Activated T-helper 1 cell treated with anti-CD3 and anti-CD28 coated beads, Interleukin-12 subunit alpha, Interleukin-12 subunit beta, Interleukin-2, Interleukin-4 antibody, amounts not matched to agents 30 ng/mL and 10 ng/mL and 1 ng/mL, durations not matched to agents 14 hours and 24 hours and 36 hours (primary cell): ENCODE results near the gene TBC1D23. TPM values are rescaled to one million over a fixed set of nuclear protein-coding genes. Genes with fewer than 3 reads are reported as not detected.
A peak's percentile ranks its signal among the peaks of the same experiment; 100 is the strongest.
"Not testable (repeated sequence)": the region's sequence is repeated elsewhere in the genome, so short reads cannot be mapped to it uniquely, and the experiment has no call there.

Experiments used
- DNase-seq: peaks from one replicate; pipeline ENCODE4 v3.0.0; 2021; ENCODE audit warnings: low spot score
- H3K27ac Mint-ChIP-seq: one replicate; pipeline ENCODE4 v1.8.0; 2021; ENCODE audit warnings: mild to moderate bottlenecking, mixed read lengths
- H3K27me3 Mint-ChIP-seq: one replicate; pipeline ENCODE4 v1.8.0; 2022; ENCODE audit warnings: mild to moderate bottlenecking, moderate library complexity, mixed read lengths; ENCODE audit not compliant: insufficient read depth
- H3K36me3 Mint-ChIP-seq: one replicate; pipeline ENCODE4 v1.8.0; 2021; ENCODE audit warnings: low read depth, mixed read lengths
- H3K4me1 Mint-ChIP-seq: one replicate; pipeline ENCODE4 v1.8.0; 2021; ENCODE audit warnings: low read depth, mixed read lengths
- H3K4me3 Mint-ChIP-seq: one replicate; pipeline ENCODE4 v1.8.0; 2021; ENCODE audit warnings: mild to moderate bottlenecking, moderate library complexity, mixed read lengths
- H3K9me3 Mint-ChIP-seq: one replicate; pipeline ENCODE4 v1.8.0; 2021; ENCODE audit warnings: mixed read lengths
- intact Hi-C: fragments of 100-400 bp; cut with micrococcal nuclease; formaldehyde crosslinking; loops from one replicate; pipeline ENCODE4 v1.15.1; 2024
- total RNA-seq: library from RNA; stranded (reverse); gene quantifications from 2 replicates; pipeline ENCODE4 v1.2.3, GENCODE V29; 2022

The TBC1D23 gene
- total RNA-seq, 1 donor from 2014 or later = 19.0 TPM

DNA sequence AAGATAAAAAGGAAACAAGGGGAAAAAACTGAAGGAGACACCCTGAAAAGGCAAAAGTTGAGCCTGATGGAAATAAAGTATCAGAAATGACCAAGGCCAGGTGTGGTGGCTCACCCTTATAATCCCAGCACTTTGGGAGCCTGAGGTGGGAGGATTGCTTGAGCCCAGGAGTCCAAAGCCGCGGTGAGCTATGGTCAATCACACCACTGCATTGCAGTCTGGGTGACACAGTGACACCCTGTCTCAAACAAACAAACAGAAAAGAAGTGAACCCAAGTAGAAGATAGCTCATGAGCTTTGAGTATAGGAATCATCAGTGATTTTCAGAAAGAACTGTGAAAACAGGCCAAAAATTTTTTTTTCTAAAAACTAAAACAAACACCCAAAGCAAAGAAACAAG lies 26.4 kb upstream of the TBC1D23 start:
- no peak overlapping the region for H3K27ac Mint-ChIP-seq
- H3K4me1 Mint-ChIP-seq = no peaks in the 10 kb centered on the region
- H3K9me3 Mint-ChIP-seq = peaks cover 7% of the 10 kb centered on the region
- peaks cover 15% of the 10 kb centered on the region for H3K27me3 Mint-ChIP-seq
- DNase-seq = no peak
- no peak overlapping the region for H3K4me3 Mint-ChIP-seq
- peaks cover 3% of the 10 kb centered on the region for H3K36me3 Mint-ChIP-seq
- intact Hi-C loops = no loop called here

DNA sequence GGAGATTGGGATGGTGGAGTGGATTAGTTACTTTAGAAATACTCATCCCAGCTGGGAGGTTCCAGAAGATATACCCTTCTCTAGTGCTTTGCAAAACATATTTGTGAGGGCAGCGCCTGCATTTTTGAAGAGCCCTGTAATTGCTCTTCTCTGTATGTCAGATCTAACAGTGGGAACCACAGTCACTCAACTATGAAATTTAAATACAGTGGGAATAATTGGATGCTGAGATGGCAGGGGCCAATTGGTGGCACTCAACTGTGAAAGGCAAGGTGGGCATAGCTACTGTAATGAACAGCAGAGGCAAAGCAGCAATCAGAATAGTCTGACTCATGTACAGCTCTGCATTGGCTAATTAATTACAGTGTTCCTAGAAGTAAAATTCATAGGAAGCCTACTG lies 22.2 kb upstream of the TBC1D23 start:
- H3K9me3 Mint-ChIP-seq = peaks cover 11% of the 10 kb centered on the region
- no peaks in the 10 kb centered on the region for H3K4me1 Mint-ChIP-seq
- DNase-seq = no peak
- peaks cover 3% of the 10 kb centered on the region for H3K36me3 Mint-ChIP-seq
- no peak overlapping the region for H3K4me3 Mint-ChIP-seq
- intact Hi-C loops = no loop called here
- H3K27me3 Mint-ChIP-seq = peaks cover 13% of the 10 kb centered on the region
- H3K27ac Mint-ChIP-seq = no peak overlapping the region

DNA sequence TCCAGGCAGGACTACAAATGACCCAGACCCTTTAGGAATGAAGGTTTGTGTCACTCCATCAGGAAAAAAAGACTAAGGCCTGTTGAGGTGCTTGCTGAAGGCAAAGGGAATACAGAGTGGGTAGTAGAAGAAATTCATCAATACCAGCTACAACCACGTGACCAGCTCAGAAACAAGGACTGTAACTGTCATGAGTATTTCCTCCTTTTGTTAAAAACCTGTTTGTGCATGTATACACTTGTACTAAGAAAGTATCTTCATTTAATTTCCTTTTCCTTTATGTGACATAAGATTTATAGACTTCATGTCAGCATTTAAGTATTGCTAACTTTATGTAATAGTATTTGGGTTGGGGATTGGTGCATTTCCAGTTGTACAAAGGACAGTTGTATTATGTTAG lies 18.3 kb upstream of the TBC1D23 start:
- DNase-seq, H3K36me3 Mint-ChIP-seq, H3K4me3 Mint-ChIP-seq, intact Hi-C loops, H3K4me1 Mint-ChIP-seq, H3K27ac Mint-ChIP-seq, H3K27me3 Mint-ChIP-seq: not testable (repeated sequence)
- H3K9me3 Mint-ChIP-seq = peaks cover 11% of the 10 kb centered on the region

DNA sequence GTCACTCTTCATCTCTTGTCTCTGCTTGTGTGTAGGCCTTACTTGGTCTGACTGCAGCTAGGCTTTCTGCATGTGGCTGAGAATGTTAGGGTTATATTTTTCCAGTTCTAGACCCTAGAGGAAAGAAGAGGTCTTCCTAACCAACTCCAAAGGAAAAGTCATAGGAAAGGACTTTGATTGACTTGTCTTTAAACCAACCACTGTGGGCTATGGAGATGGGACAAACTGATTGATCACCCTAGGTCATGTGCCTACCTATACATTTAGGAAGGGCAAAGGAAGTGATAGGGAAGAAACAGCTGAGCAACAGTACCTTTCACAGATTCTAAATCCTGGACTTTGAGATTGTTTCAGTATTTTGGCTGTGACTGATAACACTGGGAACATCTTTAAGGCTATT lies 16.5 kb upstream of the TBC1D23 start:
- intact Hi-C loops = no loop called here
- Mint-ChIP-seq H3K27me3 (peaks cover 2% of the 10 kb centered on the region), H3K4me1 (peaks cover 4% of the 10 kb centered on the region), H3K36me3 (no peaks in the 10 kb centered on the region), H3K4me3 (no peak overlapping the region), H3K27ac (no peak overlapping the region), H3K9me3 (peaks cover 4% of the 10 kb centered on the region)
- no peak for DNase-seq

DNA sequence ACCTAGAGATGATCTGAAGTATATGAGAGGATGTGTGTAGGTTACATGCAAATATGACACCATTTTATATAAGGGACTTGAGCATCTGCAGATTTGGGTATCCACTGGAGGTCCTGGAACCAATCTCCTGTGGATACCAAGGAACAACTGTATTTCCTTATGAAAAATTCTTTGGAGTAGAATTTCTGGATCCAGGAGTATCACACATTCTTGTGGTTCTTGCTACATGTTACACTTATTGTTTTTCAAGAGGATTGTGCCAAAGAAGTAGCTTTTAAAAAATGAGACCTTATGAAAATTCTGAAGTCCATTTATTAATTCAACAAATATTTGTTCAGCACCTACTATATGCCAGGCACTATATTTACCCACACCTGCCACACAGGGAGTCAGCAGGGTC lies 15.7 kb upstream of the TBC1D23 start:
- intact Hi-C loops = no loop called here
- H3K27ac Mint-ChIP-seq = no peak overlapping the region
- H3K36me3 Mint-ChIP-seq = peaks cover 2% of the 10 kb centered on the region
- DNase-seq = no peak
- peaks cover 2% of the 10 kb centered on the region for H3K27me3 Mint-ChIP-seq
- H3K9me3 Mint-ChIP-seq = peaks cover 7% of the 10 kb centered on the region
- H3K4me1 Mint-ChIP-seq = peaks cover 4% of the 10 kb centered on the region
- no peak overlapping the region for H3K4me3 Mint-ChIP-seq

DNA sequence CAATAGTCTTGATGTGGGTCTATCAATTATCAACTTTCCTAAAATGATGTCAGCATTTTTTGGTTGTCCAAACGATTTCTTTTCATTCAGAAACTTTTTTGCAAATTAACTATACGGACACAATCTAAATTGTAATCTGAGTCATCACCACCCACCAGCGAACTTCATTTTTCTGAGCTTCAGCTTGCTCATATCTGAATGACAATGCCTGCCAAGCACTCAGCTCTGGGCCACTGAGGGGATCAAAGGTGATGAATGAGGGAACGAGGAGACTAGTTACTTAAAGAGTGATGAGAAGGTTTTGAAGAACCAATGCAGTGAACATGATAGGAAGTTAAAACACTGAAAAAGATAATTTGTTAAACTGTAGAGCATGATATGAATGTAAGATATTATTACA lies 14.9 kb upstream of the TBC1D23 start:
- Mint-ChIP-seq H3K36me3 (peaks cover 4% of the 10 kb centered on the region), H3K4me1 (peaks cover 4% of the 10 kb centered on the region), H3K9me3 (peaks cover 8% of the 10 kb centered on the region), H3K27ac (no peak overlapping the region), H3K27me3 (peaks cover 2% of the 10 kb centered on the region), H3K4me3 (no peak overlapping the region)
- intact Hi-C loops = no loop called here
- DNase-seq = no peak

DNA sequence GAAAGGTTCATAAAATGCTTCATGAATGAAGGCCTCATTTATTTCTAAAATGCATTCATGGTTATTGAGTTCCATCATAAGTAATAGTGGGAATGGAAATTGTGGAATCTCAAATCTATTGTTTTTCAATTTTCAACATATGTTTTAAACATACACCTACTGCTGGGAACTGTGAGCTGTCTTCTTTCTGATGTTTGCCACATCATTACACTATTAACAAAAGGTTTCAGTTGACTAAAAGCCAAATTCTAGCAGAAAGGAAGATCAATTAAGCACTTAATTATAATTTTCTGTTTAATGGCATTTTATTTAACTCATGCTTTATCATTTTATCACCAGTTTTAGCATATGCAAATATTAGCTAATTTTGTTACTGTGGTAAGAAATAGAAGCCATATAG lies 13.8 kb upstream of the TBC1D23 start:
- DNase-seq = no peak
- H3K27ac Mint-ChIP-seq = no peak overlapping the region
- H3K4me1 Mint-ChIP-seq = peaks cover 4% of the 10 kb centered on the region
- peaks cover 11% of the 10 kb centered on the region for H3K36me3 Mint-ChIP-seq
- no peak overlapping the region for H3K4me3 Mint-ChIP-seq
- intact Hi-C loops = no loop called here
- peaks cover 2% of the 10 kb centered on the region for H3K27me3 Mint-ChIP-seq
- H3K9me3 Mint-ChIP-seq = peaks cover 11% of the 10 kb centered on the region

DNA sequence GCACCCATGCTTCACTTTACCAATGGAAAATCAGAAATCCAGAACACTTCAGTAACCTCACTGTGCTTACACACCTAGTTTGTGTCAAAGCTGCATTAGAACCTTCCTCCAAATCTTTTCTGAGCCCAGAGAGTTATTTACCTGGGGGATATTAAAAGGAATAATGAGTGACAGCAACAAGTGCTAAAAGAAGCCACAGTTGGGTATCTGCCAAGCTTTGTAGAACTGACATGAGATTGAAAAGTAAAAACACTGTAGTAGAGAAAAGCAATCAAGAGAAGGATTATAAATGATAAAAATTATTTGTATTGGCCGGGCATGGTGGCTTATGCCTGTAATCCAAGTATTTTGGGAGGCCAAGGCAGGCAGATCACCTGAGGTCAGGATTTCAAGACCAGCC lies 8.8 kb upstream of the TBC1D23 start:
- H3K4me1 Mint-ChIP-seq = peaks cover 6% of the 10 kb centered on the region
- no peak overlapping the region for H3K27ac Mint-ChIP-seq
- no peak for DNase-seq
- H3K36me3 Mint-ChIP-seq = peaks cover 11% of the 10 kb centered on the region
- intact Hi-C loops = no loop called here
- no peak overlapping the region for H3K4me3 Mint-ChIP-seq
- no peaks in the 10 kb centered on the region for H3K27me3 Mint-ChIP-seq
- H3K9me3 Mint-ChIP-seq = peaks cover 11% of the 10 kb centered on the region

DNA sequence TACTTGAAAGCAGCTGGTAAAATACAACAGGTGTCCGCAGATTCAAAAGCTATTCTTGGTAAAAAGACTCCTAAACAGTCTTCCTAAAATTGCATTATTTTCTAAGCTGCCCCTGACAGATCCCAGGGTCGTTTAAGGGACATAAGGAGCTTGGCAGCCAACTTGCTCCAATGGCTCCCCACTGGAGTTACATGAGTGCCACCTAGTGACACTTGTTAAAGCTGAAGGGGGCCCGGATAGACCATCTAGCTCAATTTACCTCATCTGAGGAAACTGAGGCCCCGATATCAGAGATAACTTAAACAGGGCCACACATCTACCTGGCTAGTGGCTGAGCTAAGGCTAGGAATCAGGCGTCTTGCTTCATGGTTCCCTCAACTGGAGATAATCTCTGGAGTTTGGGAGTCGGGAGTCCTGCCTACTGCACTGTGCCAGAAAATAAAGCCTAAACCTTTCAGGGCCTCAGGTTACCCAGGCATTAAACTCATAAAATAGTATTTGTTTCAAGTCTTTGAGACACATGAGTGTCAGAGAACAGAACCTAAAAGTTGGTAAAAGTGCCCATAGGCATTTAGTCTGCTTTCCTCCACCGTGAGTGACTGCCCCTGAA lies 6.5 kb upstream of the TBC1D23 start:
- peaks cover 11% of the 10 kb centered on the region for H3K36me3 Mint-ChIP-seq
- no peak overlapping the region for H3K27ac Mint-ChIP-seq
- peaks cover 11% of the 10 kb centered on the region for H3K9me3 Mint-ChIP-seq
- no peak overlapping the region for H3K4me3 Mint-ChIP-seq
- intact Hi-C loops = loop anchor here (1.0 kb wide), 3 partner anchors 186 to 422 kb away; no protein-coding TSS in a partner anchor
- peak; percentile 31 for DNase-seq
- no peaks in the 10 kb centered on the region for H3K27me3 Mint-ChIP-seq
- H3K4me1 Mint-ChIP-seq = peaks cover 5% of the 10 kb centered on the region

DNA sequence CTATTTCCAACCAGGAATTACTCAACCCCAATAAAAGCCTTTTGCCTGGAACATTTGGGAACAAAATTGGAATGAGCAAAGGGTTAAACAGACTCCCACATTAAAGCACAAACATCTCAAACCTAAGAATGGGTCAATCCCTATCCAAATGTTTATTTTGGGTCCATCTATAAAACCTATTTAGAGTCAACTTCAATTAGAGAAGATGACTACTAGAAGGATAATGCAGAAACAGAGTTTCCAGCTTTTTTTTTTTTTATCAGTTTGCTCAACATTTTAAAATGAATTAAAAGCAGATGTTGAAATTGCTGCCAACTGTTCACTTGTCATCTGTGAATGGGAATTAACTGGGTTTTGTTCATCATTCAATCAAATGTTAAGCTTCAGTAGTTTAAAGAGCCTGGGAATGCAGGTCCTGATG lies 4.1 kb upstream of the TBC1D23 start:
- no peak overlapping the region for H3K27ac Mint-ChIP-seq
- peaks cover 21% of the 10 kb centered on the region for H3K4me1 Mint-ChIP-seq
- DNase-seq = no peak
- H3K36me3 Mint-ChIP-seq = peaks cover 2% of the 10 kb centered on the region
- intact Hi-C loops = no loop called here
- no peak overlapping the region for H3K4me3 Mint-ChIP-seq
- H3K27me3 Mint-ChIP-seq = no peaks in the 10 kb centered on the region
- no peaks in the 10 kb centered on the region for H3K9me3 Mint-ChIP-seq

DNA sequence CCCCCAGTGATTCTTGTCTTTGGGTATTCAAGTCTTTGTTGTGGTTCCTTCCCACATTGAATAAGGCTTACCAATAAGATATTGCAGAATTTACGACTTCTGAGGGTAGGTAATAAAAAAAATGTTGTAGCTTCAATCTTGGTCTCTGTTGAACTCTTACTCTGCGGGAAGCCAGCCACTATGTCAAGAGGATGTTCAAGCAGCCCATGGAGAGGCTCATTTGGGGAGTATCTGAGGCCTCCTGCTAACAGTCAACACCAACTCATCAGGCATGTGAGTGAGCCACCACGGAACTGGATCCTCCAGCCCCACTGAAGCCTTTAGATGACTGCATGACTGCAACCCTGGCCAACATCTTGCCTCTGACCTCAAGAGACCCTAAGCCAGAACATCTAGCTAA lies 3.2 kb upstream of the TBC1D23 start:
- no peak overlapping the region for H3K4me3 Mint-ChIP-seq
- no peak overlapping the region for H3K27ac Mint-ChIP-seq
- no peaks in the 10 kb centered on the region for H3K9me3 Mint-ChIP-seq
- intact Hi-C loops = no loop called here
- peaks cover 2% of the 10 kb centered on the region for H3K36me3 Mint-ChIP-seq
- H3K4me1 Mint-ChIP-seq = peaks cover 26% of the 10 kb centered on the region
- no peak for DNase-seq
- H3K27me3 Mint-ChIP-seq = no peaks in the 10 kb centered on the region

DNA sequence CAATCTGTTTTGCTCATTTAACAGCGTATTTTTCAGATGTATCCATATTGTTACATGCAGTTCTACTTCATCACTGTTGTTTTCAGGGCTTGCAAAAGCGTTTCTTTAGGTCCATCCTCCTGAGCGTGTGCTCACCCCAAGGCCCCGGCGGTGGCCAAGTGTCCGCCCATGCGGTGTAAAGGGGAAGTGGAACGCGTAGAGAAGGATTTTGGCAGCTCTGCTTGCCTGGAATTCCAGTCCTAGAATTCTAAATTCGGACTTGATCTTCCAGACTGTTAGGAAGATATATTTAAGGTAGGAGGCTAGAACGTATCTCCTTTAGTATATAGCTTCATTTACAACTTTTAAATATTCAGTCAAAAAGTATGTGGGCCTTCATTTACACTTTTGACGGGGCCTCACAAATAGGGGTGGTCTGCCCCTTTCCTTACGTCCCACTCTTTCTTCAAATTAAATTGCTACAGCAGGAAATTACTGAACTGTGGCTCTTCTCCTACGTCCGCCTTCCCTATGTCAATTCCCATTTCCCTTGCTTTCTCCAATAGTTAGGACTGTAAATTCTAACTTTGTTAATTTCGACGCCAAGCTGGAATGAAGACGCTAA lies 609 bp upstream of the TBC1D23 start:
- intact Hi-C loops = loop anchor here (1.0 to 10.0 kb wide), 9 partner anchors 49 to 1737 kb away; partner anchors contain the start of genes CLDND1, CMSS1, LNP1 and NIT2
- peak overlapping the region; percentile 97 for H3K27ac Mint-ChIP-seq
- DNase-seq = no peak
- no peaks in the 10 kb centered on the region for H3K27me3 Mint-ChIP-seq
- H3K36me3 Mint-ChIP-seq = peaks cover 2% of the 10 kb centered on the region
- H3K9me3 Mint-ChIP-seq = no peaks in the 10 kb centered on the region
- H3K4me3 Mint-ChIP-seq = peak overlapping the region; percentile 92
- peaks cover 38% of the 10 kb centered on the region for H3K4me1 Mint-ChIP-seq

DNA sequence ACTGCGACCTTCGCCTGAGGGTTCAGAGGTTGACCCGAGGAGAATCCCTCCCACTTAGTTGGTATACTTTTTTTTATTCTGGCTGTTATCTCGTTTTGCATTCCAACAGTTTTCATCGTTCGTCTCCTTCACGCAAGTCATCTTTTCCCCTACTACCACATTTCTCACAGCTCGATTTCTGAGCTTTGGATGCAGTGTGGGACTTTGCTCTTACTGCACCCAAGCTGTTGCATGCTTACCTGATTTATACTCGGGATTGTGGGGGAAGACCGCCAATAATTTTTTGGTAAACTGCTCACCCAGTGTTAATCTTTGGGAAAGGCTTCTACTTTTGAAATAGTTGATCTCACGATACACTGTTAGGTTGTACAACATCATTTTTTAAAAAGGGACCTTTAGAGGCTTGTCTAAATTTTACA lies 702 bp downstream of the TBC1D23 start:
- Mint-ChIP-seq H3K27ac (peak overlapping the region; percentile 97), H3K27me3 (no peaks in the 10 kb centered on the region), H3K4me1 (peaks cover 38% of the 10 kb centered on the region), H3K4me3 (peak overlapping the region; percentile 92), H3K36me3 (peaks cover 2% of the 10 kb centered on the region), H3K9me3 (no peaks in the 10 kb centered on the region)
- intact Hi-C loops = loop anchor here (2.0 to 10.0 kb wide), 5 partner anchors 51 to 1739 kb away; partner anchors contain the start of genes CLDND1, NIT2 and TRMT10C
- DNase-seq = no peak
